Gastroesophageal sphincter (tissue), 4 donors: ENCODE data around the gene QDPR. TPM values are rescaled to one million over a fixed set of nuclear protein-coding genes. Genes with fewer than 3 reads are reported as not detected.

ENCODE experiments used
- ATAC-seq: fragments of 150-250 bp; one replicate; pipeline ENCODE4 v1.9.1; 2016; ENCODE audit warnings: mild to moderate bottlenecking, moderate library complexity
- H3K27ac ChIP-seq, 4 donors: fragments of 200-600 bp; sonication (generic) in 3 of 4; 1 replicate in 3 of 4; 2 replicates in 1 of 4; pipeline ENCODE4 v1.5.1; 2016 to 2019
- H3K27me3 ChIP-seq: fragments of 200-600 bp; sonication (generic); one replicate; pipeline ENCODE4 v1.5.1; 2019
- H3K36me3 ChIP-seq, 2 donors: fragments of 200-600 bp; sonication (generic); one replicate each; pipeline ENCODE4 v1.5.1; 2019; ENCODE audit warnings: control low read depth in 1 of 2
- H3K4me1 ChIP-seq, 3 donors: fragments of 200-600 bp; sonication (generic); 1 replicate in 2 of 3; 2 replicates in 1 of 3; pipeline ENCODE4 v1.5.1; 2016 to 2019; ENCODE audit warnings: control low read depth in 2 of 3
- H3K4me3 ChIP-seq, 2 donors: fragments of 200-600 bp; sonication (generic); one replicate each; pipeline ENCODE4 v1.5.1; 2019; ENCODE audit warnings: mild to moderate bottlenecking in 1 of 2, moderate library complexity in 1 of 2
- H3K9me3 ChIP-seq, 3 donors: fragments of 200-600 bp; sonication (generic); one replicate each; pipeline ENCODE4 v1.5.1; 2017 to 2019; ENCODE audit warnings: control low read depth in 2 of 3
- EP300 ChIP-seq: sonication (generic); formaldehyde crosslinking; IDR thresholded peaks from one replicate; pipeline ENCODE4 v1.6.1; 2017; ENCODE audit warnings: antibody characterized with exemption, mild to moderate bottlenecking
- POLR2A ChIP-seq, 2 donors: fragments of 450-650 bp; IDR thresholded peaks; one replicate each; pipeline ENCODE4 v1.6.1; 2017; ENCODE audit warnings: antibody characterized with exemption in 2 of 2, mild to moderate bottlenecking in 2 of 2, moderate library complexity in 1 of 2
- POLR2AphosphoS5 ChIP-seq: sonication (generic); formaldehyde crosslinking; IDR thresholded peaks from one replicate; pipeline ENCODE4 v1.6.1; 2017; ENCODE audit warnings: antibody characterized with exemption
- WGBS, 2 donors: methylation state at CpG; one replicate each; pipeline ENCODE4 v1.1.5; 2018; ENCODE audit warnings: low coverage in 1 of 2; 5-methylcytosine and 5-hydroxymethylcytosine counted together
- total RNA-seq, 4 donors: library from RNA; depleted of rRNA; stranded (reverse); fragments of >200 nt; gene quantifications; one replicate each; pipeline ENCODE4 v1.1.0, GENCODE V29; 2016
- TF ChIP-seq, protein P1 (sequence below), 4 experiments: fragments of 200-600 bp in 2 of 4; fragments of 450-650 bp in 2 of 4; sonication (generic) in 1 of 4; IDR thresholded peaks; one replicate each; pipeline ENCODE4 v1.5.1; 2017 to 2019; ENCODE audit warnings: antibody characterized with exemption in 4 of 4, mild to moderate bottlenecking in 2 of 4, moderate library complexity in 2 of 4

The QDPR gene
- total RNA-seq, 4 donors from 2014 or later: 2.3 to 13.6 (median 6.0) TPM

DNA sequence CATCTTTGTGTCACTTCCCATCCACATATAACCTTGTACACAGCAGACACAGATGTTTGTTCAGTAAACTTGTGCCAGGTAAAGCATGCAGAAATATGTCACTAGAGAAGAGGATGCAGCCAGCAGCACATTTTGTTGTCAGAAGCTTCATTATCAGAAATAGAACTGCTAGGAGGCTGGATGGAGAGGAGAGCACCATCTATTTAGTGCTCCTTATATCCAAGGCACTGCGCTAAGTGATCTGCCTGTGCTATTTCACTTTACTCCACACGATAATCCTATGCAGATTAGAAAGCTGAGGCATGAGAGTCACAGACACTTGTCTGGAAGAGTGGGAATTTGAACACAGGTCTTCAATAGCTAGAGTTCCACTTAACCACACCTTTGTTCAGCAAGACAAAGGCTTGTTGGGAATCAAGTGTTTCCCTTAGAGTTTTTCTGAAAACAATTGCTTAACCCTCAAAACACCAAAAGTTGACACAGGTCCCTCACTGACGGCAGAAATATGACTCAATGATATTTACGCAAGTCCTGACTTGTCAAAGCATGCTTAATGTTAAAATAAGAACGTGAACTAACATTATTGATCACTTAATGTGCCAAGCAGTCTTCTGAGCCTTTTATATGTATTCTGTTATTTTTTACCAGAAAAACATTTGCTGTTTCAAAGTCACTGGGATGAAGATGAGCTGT lies 1.2 kb upstream of the QDPR start:
- peaks cover 3 to 29% (median 14%) of the 10 kb centered on the region in 3 donors for H3K4me1 ChIP-seq
- 93 to 96% methylated on average over 3 to 5 of the region's 5 CpGs for WGBS, 2 donors
- TF ChIP-seq POLR2A (IDR thresholded peaks at IDR 0.05): no peak
- TF ChIP-seq POLR2AphosphoS5: no peak
- no peak for TF ChIP-seq EP300
- TF ChIP-seq, protein P1, sequence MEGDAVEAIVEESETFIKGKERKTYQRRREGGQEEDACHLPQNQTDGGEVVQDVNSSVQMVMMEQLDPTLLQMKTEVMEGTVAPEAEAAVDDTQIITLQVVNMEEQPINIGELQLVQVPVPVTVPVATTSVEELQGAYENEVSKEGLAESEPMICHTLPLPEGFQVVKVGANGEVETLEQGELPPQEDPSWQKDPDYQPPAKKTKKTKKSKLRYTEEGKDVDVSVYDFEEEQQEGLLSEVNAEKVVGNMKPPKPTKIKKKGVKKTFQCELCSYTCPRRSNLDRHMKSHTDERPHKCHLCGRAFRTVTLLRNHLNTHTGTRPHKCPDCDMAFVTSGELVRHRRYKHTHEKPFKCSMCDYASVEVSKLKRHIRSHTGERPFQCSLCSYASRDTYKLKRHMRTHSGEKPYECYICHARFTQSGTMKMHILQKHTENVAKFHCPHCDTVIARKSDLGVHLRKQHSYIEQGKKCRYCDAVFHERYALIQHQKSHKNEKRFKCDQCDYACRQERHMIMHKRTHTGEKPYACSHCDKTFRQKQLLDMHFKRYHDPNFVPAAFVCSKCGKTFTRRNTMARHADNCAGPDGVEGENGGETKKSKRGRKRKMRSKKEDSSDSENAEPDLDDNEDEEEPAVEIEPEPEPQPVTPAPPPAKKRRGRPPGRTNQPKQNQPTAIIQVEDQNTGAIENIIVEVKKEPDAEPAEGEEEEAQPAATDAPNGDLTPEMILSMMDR (IDR thresholded peaks at IDR 0.05): no peak
- no peak overlapping the region for H3K4me3 ChIP-seq
- peaks cover 8% of the 10 kb centered on the region for H3K27me3 ChIP-seq
- peaks cover 0 to 8% of the 10 kb centered on the region in 2 donors for H3K36me3 ChIP-seq
- peak overlapping the region in 3 of 4 donors; percentile 85 to 90 (median 86) for H3K27ac ChIP-seq
- no peak for ATAC-seq
- H3K9me3 ChIP-seq: no peaks in the 10 kb centered on the region

DNA sequence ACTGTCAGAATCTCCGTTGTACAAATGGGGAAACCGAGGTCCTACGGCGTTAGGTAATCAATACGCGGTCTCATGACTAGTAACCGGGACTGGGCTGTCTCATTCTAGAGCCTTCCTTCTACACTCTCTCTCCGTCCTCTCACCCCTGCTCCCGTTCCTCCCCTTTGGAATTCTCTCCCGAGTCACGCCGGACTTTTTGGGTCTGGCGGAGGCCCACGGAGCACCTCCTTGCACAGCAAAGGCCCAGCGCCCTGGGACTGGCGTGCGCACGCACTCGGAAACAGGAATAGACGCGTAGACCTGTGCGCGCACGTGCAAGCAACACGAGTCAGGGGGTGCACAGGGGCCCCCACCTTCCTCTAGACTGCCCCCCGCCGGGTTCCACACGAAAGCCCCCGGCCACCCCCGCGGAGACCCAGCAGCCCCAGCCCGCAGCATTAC lies 361 bp downstream of the QDPR start:
- H3K27ac ChIP-seq: peak overlapping the region; percentile 48 to 90 (median 86)
- no peak for TF ChIP-seq POLR2AphosphoS5
- no peak for TF ChIP-seq EP300
- TF ChIP-seq, protein P1 (IDR thresholded peaks at IDR 0.05): no peak
- no peak for TF ChIP-seq POLR2A (IDR thresholded peaks at IDR 0.05)

DNA sequence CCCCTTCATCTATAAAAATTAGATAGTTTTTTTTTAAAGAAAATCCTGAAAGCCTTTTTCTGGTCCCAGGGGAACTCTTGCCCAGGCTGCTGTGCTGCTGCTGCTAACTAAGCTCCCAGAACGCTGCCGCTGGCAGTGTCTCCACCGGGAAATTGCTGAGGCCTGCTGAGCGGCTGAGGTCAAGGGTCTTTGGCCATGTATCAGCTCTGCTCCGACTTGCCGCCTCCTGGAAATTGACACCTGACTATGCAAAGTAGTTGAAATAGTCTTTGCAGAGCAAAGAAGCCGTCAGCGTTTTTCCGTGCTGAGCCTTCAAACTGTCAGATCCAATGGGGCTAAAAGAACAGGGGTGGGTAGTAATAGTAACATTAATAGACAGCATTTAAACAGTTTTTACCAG lies 839 bp downstream of the QDPR start:
- no peak for ATAC-seq
- no peak for TF ChIP-seq POLR2A (IDR thresholded peaks at IDR 0.05)
- TF ChIP-seq EP300: no peak
- TF ChIP-seq, protein P1 (IDR thresholded peaks at IDR 0.05): no peak
- TF ChIP-seq POLR2AphosphoS5: no peak
- peaks cover 3 to 29% (median 14%) of the 10 kb centered on the region in 3 donors for H3K4me1 ChIP-seq
- no peaks in the 10 kb centered on the region for H3K27me3 ChIP-seq
- WGBS, 2 donors: 4 to 11% methylated on average over 5 to 8 of the region's 9 CpGs
- H3K36me3 ChIP-seq: peaks cover 0 to 27% of the 10 kb centered on the region in 2 donors
- H3K27ac ChIP-seq: peak overlapping the region; percentile 48 to 90 (median 86)
- peak overlapping the region; percentile 82 to 95 for H3K4me3 ChIP-seq
- H3K9me3 ChIP-seq: no peaks in the 10 kb centered on the region

More for the DNA sequence above, 361 bp downstream of the QDPR start:
- peaks cover 0 to 22% of the 10 kb centered on the region in 2 donors for H3K36me3 ChIP-seq
- no peaks in the 10 kb centered on the region for H3K9me3 ChIP-seq
- H3K27me3 ChIP-seq: no peaks in the 10 kb centered on the region
- peak overlapping the region; percentile 82 to 95 for H3K4me3 ChIP-seq
- WGBS, 2 donors: 0 to 6% methylated on average over 6 to 12 of the region's 32 CpGs
- ATAC-seq: peak; percentile 75
- peaks cover 3 to 29% (median 14%) of the 10 kb centered on the region in 3 donors for H3K4me1 ChIP-seq

DNA sequence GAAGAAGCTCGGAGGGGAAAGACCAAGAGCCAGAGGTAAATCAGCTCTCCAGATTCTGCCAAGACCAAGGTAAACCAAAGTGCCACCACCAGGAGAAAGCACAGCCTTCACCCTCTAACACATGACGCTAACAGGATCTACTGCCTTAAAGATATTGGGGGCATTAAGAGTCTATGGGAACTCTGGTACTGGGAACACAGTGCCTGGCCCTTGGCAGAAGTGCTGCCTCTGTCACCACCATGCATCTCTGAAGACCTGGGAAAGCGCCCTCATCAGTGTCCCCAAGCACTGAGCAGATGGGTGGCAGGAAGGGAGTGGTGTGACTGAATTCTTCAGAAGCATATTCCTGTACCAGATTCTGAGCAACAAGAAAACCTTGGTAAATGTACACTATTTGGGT lies 1.3 kb downstream of the QDPR start:
- Histone ChIP-seq H3K27me3 (no peaks in the 10 kb centered on the region), H3K4me1 (peaks cover 3 to 29% (median 14%) of the 10 kb centered on the region in 3 donors), H3K27ac (peak overlapping the region in 3 of 4 donors; percentile 85 to 90 (median 86)), H3K4me3 (peak overlapping the region; percentile 82 to 95), H3K36me3 (peaks cover 0 to 31% of the 10 kb centered on the region in 2 donors), H3K9me3 (no peaks in the 10 kb centered on the region)
- ATAC-seq: no peak
- TF ChIP-seq EP300 (no peak), POLR2AphosphoS5 (no peak), POLR2A (IDR thresholded peaks at IDR 0.05) (no peak)
- TF ChIP-seq, protein P1 (IDR thresholded peaks at IDR 0.05): no peak
- WGBS, 2 donors: 80 to 93% methylated on average over 1 to 3 of the region's 3 CpGs

DNA sequence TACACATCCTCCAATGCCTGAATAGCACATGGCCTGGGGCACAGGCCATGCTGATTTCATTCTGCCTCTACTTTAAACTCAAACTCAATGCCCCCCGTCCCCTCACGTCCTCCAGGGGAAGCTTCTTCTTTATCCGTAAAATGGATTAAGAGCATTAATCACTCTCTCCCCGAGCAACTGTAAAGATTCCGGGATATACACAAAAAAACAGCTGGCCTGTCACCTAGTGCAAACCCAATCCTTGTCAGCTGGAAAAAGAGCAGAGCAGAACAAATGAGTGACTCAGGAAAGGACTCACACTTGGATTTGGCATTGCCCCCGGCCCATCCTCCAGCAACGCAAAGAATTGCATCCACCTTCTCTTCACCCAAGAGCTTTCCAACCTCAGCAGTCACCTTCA lies 7.8 kb downstream of the QDPR start:
- Histone ChIP-seq H3K4me3 (no peak overlapping the region), H3K27me3 (no peaks in the 10 kb centered on the region), H3K9me3 (no peaks in the 10 kb centered on the region), H3K4me1 (no peaks in the 10 kb centered on the region), H3K36me3 (peaks cover 0 to 82% of the 10 kb centered on the region in 2 donors), H3K27ac (no peak overlapping the region)
- TF ChIP-seq, protein P1 (IDR thresholded peaks at IDR 0.05): no peak
- TF ChIP-seq POLR2A (IDR thresholded peaks at IDR 0.05): no peak
- no peak for TF ChIP-seq POLR2AphosphoS5
- TF ChIP-seq EP300: no peak
- ATAC-seq: no peak
- WGBS, 2 donors: 38 to 49% methylated on average over 7 of the region's 7 CpGs
